NCI-H2171 treated with DMSO at 0.1 percent for 48 hours (cell line): Measurements from ENCODE around the gene ISG20L2.

ENCODE experiments used
- DNase-seq: peaks from one replicate; lab custom pipeline; 2025; lab: John Stamatoyannopoulos, UW

Gene ISG20L2

GRCh38 chr1:156740741-156741480, 12.3 kb upstream of the ISG20L2 start, which contains the start of gene MRPL24:
MRPL24 (minus strand) TSS chr1:156741088; CDS start chr1:156738704, 2,384 bp downstream.
- peak; percentile 100 for DNase-seq

GRCh38 chr1:156740237-156740740, 11.7 kb upstream of the ISG20L2 start:
- peak; percentile 69 for DNase-seq

- DNase-seq: no peak
Measured at GRCh38 chr1:156738916-156739315, 10.3 kb upstream of the ISG20L2 start.

- DNase-seq: no peak
Measured at GRCh38 chr1:156738407-156738806, 9.8 kb upstream of the ISG20L2 start.

GRCh38 chr1:156733989-156734584, 5.5 kb upstream of the ISG20L2 start:
- DNase-seq: no peak

- DNase-seq: peak; percentile 89
Measured at GRCh38 chr1:156727926-156728598, 504 bp downstream of the ISG20L2 start, which contains the start of gene METTL25B. METTL25B (plus strand) TSS chr1:156728469; CDS start chr1:156729105, 636 bp downstream.

- no peak for DNase-seq
Measured at GRCh38 chr1:156727492-156727891, 1.1 kb downstream of the ISG20L2 start.

- peak; percentile 43 for DNase-seq
Measured at GRCh38 chr1:156726549-156727226, 1.9 kb downstream of the ISG20L2 start.

- peak; percentile 75 for DNase-seq
Measured at GRCh38 chr1:156725683-156726280, 2.8 kb downstream of the ISG20L2 start.

GRCh38 chr1:156721535-156721934, 7.0 kb downstream of the ISG20L2 start:
- DNase-seq: no peak

GRCh38 chr1:156721131-156721530, 7.4 kb downstream of the ISG20L2 start:
- DNase-seq: no peak

GRCh38 chr1:156717351-156717750, 11.2 kb downstream of the ISG20L2 start:
- DNase-seq: peak; percentile 45

- DNase-seq: no peak
Measured at GRCh38 chr1:156714830-156715229, 13.7 kb downstream of the ISG20L2 start.

GRCh38 chr1:156712626-156713025, 15.9 kb downstream of the ISG20L2 start:
- no peak for DNase-seq

- DNase-seq: peak; percentile 13
Measured at GRCh38 chr1:156711011-156711817, 17.4 kb downstream of the ISG20L2 start.

- DNase-seq: peak; percentile 70
Measured at GRCh38 chr1:156709757-156710489, 18.6 kb downstream of the ISG20L2 start.

GRCh38 chr1:156709031-156709430, 19.5 kb downstream of the ISG20L2 start:
- DNase-seq: no peak

- DNase-seq: no peak
Measured at GRCh38 chr1:156708218-156708661, 20.3 kb downstream of the ISG20L2 start.

GRCh38 chr1:156707417-156708217, 20.9 kb downstream of the ISG20L2 start:
- DNase-seq: no peak
